PC-3 (cell line): ENCODE results near the gene MRRF. TPM values are rescaled to one million over a fixed set of nuclear protein-coding genes. Genes with fewer than 3 reads are reported as not detected.

Source experiments
- ATAC-seq: fragments of 200-7000 bp; cut with Tn5 transposase; 2 replicates; pipeline ENCODE4 v1.9.1; 2020; ENCODE audit warnings: mild to moderate bottlenecking, moderate library complexity
- BruUV-seq: library from RNA; stranded (reverse); fragments of 400-500 nt; replicated peaks from 2 replicates; lab custom pipeline; 2021; lab: Mats Ljungman, UMichigan
- CTCF ChIA-PET: fragments of 300-600 bp; sonication (Branson Sonifier 250); formaldehyde crosslinking; loops from one replicate; lab custom pipeline; 2022; ENCODE audit warnings: antibody characterized with exemption; lab: Charles Lee
- POLR2A ChIA-PET: fragments of 300-600 bp; sonication (Branson Sonifier 250); formaldehyde crosslinking; loops from one replicate; lab custom pipeline; 2022; ENCODE audit warnings: antibody characterized with exemption; ENCODE audit not compliant: unreplicated experiment; lab: Charles Lee
- DNase-seq: peaks from one replicate; pipeline ENCODE4 v3.0.0-alpha.2; 2015
- H2AFZ ChIP-seq: fragments of 300-600 bp; sonication (generic); 2 replicates; pipeline ENCODE4 v1.6.0; 2016; ENCODE audit warnings: antibody characterized with exemption, low read length
- H3F3A ChIP-seq: fragments of 300-600 bp; sonication (generic); one replicate; pipeline ENCODE4 v1.6.0; 2017; ENCODE audit warnings: antibody characterized with exemption, low read length, control low read depth, mild to moderate bottlenecking; ENCODE audit not compliant: unreplicated experiment
- H3K27ac ChIP-seq: fragments of 300-600 bp; sonication (generic); 2 replicates; pipeline ENCODE4 v1.5.1; 2016; ENCODE audit warnings: mild to moderate bottlenecking, low read length
- H3K27me3 ChIP-seq: fragments of 300-600 bp; sonication (generic); 2 replicates; pipeline ENCODE4 v1.6.1; 2016; ENCODE audit warnings: low read length, mixed read lengths
- H3K36me3 ChIP-seq: fragments of 300-600 bp; sonication (generic); 2 replicates; pipeline ENCODE4 v1.6.1; 2016; ENCODE audit warnings: low read depth, mixed run types, low read length, mixed read lengths
- H3K4me1 ChIP-seq: fragments of 300-600 bp; sonication (generic); 2 replicates; pipeline ENCODE4 v1.5.1; 2016; ENCODE audit warnings: low read length; ENCODE audit not compliant: insufficient read depth
- H3K4me2 ChIP-seq: fragments of 300-600 bp; sonication (generic); 2 replicates; pipeline ENCODE4 v1.6.0; 2016; ENCODE audit warnings: low read length
- H3K4me3 ChIP-seq: fragments of 300-600 bp; sonication (generic); 2 replicates; pipeline ENCODE4 v1.5.1; 2016; ENCODE audit warnings: mild to moderate bottlenecking, low read length, mixed read lengths
- H3K79me2 ChIP-seq: fragments of 300-600 bp; sonication (generic); 2 replicates; pipeline ENCODE4 v1.6.1; 2017; ENCODE audit warnings: low read length, mixed read lengths
- H3K9ac ChIP-seq: fragments of 300-600 bp; sonication (generic); 2 replicates; pipeline ENCODE4 v1.6.0; 2016; ENCODE audit warnings: mild to moderate bottlenecking, low read length
- H3K9me2 ChIP-seq: fragments of 300-600 bp; sonication (generic); replicated peaks from 2 replicates; pipeline ENCODE4 v1.6.1; 2016; ENCODE audit warnings: mixed run types, low read length, mixed read lengths
- H3K9me3 ChIP-seq: fragments of 300-600 bp; sonication (generic); 2 replicates; pipeline ENCODE4 v1.6.1; 2016; ENCODE audit warnings: low read length, mixed read lengths
- H4K20me1 ChIP-seq: fragments of 300-600 bp; sonication (generic); 2 replicates; pipeline ENCODE4 v1.6.1; 2016; ENCODE audit warnings: low read length, mixed read lengths
- EZH2 ChIP-seq: fragments of 300-600 bp; sonication (generic); IDR thresholded peaks from one replicate; pipeline ENCODE4 v1.6.1; 2017; ENCODE audit warnings: antibody characterized with exemption, mild to moderate bottlenecking, low read length; ENCODE audit not compliant: unreplicated experiment
- EZH2phosphoT487 ChIP-seq: fragments of 300-600 bp; sonication (generic); IDR thresholded peaks from 2 replicates; pipeline ENCODE4 v1.6.1; 2018; ENCODE audit warnings: mild to moderate bottlenecking, antibody characterized with exemption, low read length, borderline replicate concordance
- intact Hi-C: fragments of 100-400 bp; cut with micrococcal nuclease; formaldehyde crosslinking; loops from 2 replicates; pipeline ENCODE4 v1.9.0; 2023
- total RNA-seq: library from RNA; depleted of rRNA; stranded (reverse); fragments of >200 nt; gene quantifications from 2 replicates; pipeline ENCODE4 v1.2.3, GENCODE V29; 2014
- TF ChIP-seq, protein P1 (sequence below): fragments of 300-600 bp; sonication (generic); conservative IDR thresholded peaks from 2 replicates; pipeline ENCODE4 v1.5.1; 2017; ENCODE audit warnings: antibody characterized with exemption, low read depth, mild to moderate bottlenecking, low read length

The MRRF gene
- total RNA-seq, 1 experiment from 2014 or later: 30.2 TPM

GRCh38 chr9:122228568-122229484 lies 35.9 kb upstream of the MRRF start, which contains the start of gene LHX6:
LHX6 (minus strand) TSS chr9:122228957; CDS start chr9:122228740, 217 bp downstream.
- Histone ChIP-seq H2AFZ (peak within 1 kb of the TSS; percentile 87), H3K4me3 (peak within 1 kb of the TSS; percentile 73), H3K9me2 (no peaks in the 10 kb centered on the region), H3K4me2 (peak within 1 kb of the TSS; percentile 94), H4K20me1 (no peaks in the 10 kb centered on the region), H3K36me3 (no peaks in the 10 kb centered on the region), H3K4me1 (0 out of 2 replicates have a peak, but pooled peaks cover 5% of the 10 kb centered on the region), H3K9me3 (no peaks in the 10 kb centered on the region), H3K9ac (no peak within 1 kb of the TSS; the same call in 1 of the 2 replicates), H3K27ac (no peak within 1 kb of the TSS), H3K27me3 (no peaks in the 10 kb centered on the region), H3F3A (no peaks in the 10 kb centered on the region), H3K79me2 (no peaks in the 10 kb centered on the region)
- peak; percentile 56 for ATAC-seq
- TF ChIP-seq EZH2: no peak
- TF ChIP-seq, protein P1, sequence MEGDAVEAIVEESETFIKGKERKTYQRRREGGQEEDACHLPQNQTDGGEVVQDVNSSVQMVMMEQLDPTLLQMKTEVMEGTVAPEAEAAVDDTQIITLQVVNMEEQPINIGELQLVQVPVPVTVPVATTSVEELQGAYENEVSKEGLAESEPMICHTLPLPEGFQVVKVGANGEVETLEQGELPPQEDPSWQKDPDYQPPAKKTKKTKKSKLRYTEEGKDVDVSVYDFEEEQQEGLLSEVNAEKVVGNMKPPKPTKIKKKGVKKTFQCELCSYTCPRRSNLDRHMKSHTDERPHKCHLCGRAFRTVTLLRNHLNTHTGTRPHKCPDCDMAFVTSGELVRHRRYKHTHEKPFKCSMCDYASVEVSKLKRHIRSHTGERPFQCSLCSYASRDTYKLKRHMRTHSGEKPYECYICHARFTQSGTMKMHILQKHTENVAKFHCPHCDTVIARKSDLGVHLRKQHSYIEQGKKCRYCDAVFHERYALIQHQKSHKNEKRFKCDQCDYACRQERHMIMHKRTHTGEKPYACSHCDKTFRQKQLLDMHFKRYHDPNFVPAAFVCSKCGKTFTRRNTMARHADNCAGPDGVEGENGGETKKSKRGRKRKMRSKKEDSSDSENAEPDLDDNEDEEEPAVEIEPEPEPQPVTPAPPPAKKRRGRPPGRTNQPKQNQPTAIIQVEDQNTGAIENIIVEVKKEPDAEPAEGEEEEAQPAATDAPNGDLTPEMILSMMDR: no peak
- TF ChIP-seq EZH2phosphoT487: no peak
- intact Hi-C loops: loop anchor here (5.0 kb wide), 1 partner anchor 102 kb away; no protein-coding TSS in a partner anchor
- ChIA-PET CTCF (no interaction called here), POLR2A (no interaction called here)
- DNase-seq: peak; percentile 38
- BruUV-seq: no TSS peak

GRCh38 chr9:122229485-122229837 lies 35.2 kb upstream of the MRRF start:
- Histone ChIP-seq H3K4me2 (peak overlapping the region; percentile 87; the same call in 1 of the 2 replicates), H3F3A (no peaks in the 10 kb centered on the region), H3K27ac (no peak overlapping the region), H3K9ac (no peak overlapping the region), H4K20me1 (no peaks in the 10 kb centered on the region), H3K4me1 (0 out of 2 replicates have a peak, but pooled peaks cover 5% of the 10 kb centered on the region), H3K36me3 (no peaks in the 10 kb centered on the region), H3K27me3 (no peaks in the 10 kb centered on the region), H3K9me3 (no peaks in the 10 kb centered on the region), H3K79me2 (no peaks in the 10 kb centered on the region), H3K9me2 (no peaks in the 10 kb centered on the region), H2AFZ (peak overlapping the region; percentile 59; the same call in 1 of the 2 replicates), H3K4me3 (no peak overlapping the region; the same call in 1 of the 2 replicates)
- TF ChIP-seq, protein P1: no peak
- no peak for TF ChIP-seq EZH2
- no peak for TF ChIP-seq EZH2phosphoT487
- DNase-seq (no peak), ATAC-seq (no peak)
- no TSS peak for BruUV-seq
- intact Hi-C loops: loop anchor here (5.0 kb wide), 1 partner anchor 102 kb away; no protein-coding TSS in a partner anchor
- ChIA-PET CTCF (no interaction called here), POLR2A (no interaction called here)
